Lung (tissue), 12 donors: ENCODE data around the gene EIF4A2. TPM values are rescaled to one million over a fixed set of nuclear protein-coding genes. Genes with fewer than 3 reads are reported as not detected.
A peak's percentile ranks its signal among the peaks of the same experiment; 100 is the strongest.
"Not testable (repeated sequence)": the region's sequence is repeated elsewhere in the genome, so short reads cannot be mapped to it uniquely, and the experiment has no call there.

ENCODE experiments used
- ATAC-seq: fragments of 200-7000 bp; cut with Tn5 transposase; one replicate; pipeline ENCODE4 v1.9.1; 2020; ENCODE audit warnings: moderate number of reproducible peaks; ENCODE audit not compliant: insufficient read depth, low FRiP score
- DNase-seq, 3 donors: peaks; one replicate each; pipeline ENCODE4 v3.0.0-alpha.2; 2013 to 2017
- H3K27ac ChIP-seq, 2 donors: one replicate each; pipeline ENCODE4 v1.5.1; 2013; ENCODE audit warnings: mild to moderate bottlenecking in 2 of 2, moderate library complexity in 2 of 2, control low read depth in 1 of 2, inconsistent platforms in 1 of 2, low read depth in 1 of 2, low read length in 1 of 2
- H3K27me3 ChIP-seq, 3 donors: one replicate each; pipeline ENCODE4 v1.5.1; 2013; ENCODE audit warnings: low read length in 2 of 3; ENCODE audit not compliant: control insufficient read depth in 3 of 3, insufficient read depth in 3 of 3
- H3K36me3 ChIP-seq, 4 donors: one replicate each; pipeline ENCODE4 v1.5.1; 2013; ENCODE audit warnings: low read length in 4 of 4, mild to moderate bottlenecking in 1 of 4, moderate library complexity in 1 of 4; ENCODE audit not compliant: control insufficient read depth in 4 of 4, insufficient read depth in 4 of 4
- H3K4me1 ChIP-seq, 5 donors: one replicate each; pipeline ENCODE4 v1.5.1; 2013; ENCODE audit warnings: low read length in 5 of 5, mild to moderate bottlenecking in 2 of 5, moderate library complexity in 1 of 5; ENCODE audit not compliant: control insufficient read depth in 5 of 5, insufficient read depth in 5 of 5
- H3K4me3 ChIP-seq: one replicate; pipeline ENCODE4 v1.5.1; 2013; ENCODE audit warnings: mild to moderate bottlenecking, control low read depth, moderate library complexity
- H3K9ac ChIP-seq, 2 donors: one replicate each; pipeline ENCODE4 v1.5.1; 2013; ENCODE audit warnings: low read length in 2 of 2, control low read depth in 1 of 2; ENCODE audit not compliant: insufficient read depth in 1 of 2
- H3K9me3 ChIP-seq, 4 donors: one replicate each; pipeline ENCODE4 v1.5.1; 2013; ENCODE audit warnings: low read length in 3 of 4, mild to moderate bottlenecking in 1 of 4, moderate library complexity in 1 of 4; ENCODE audit not compliant: control insufficient read depth in 4 of 4, insufficient read depth in 3 of 4
- WGBS, 2 donors: extraction: QIAGEN DNeasy Blood & Tissue Kit; methylation state at CpG; one replicate each; pipeline ENCODE4 v1.1.7; 2013; 5-methylcytosine and 5-hydroxymethylcytosine counted together
- polyA plus RNA-seq, 2 donors: library from polyadenylated mRNA; stranded (reverse); fragments of 200-250 nt; gene quantifications; one replicate each; pipeline ENCODE4 v1.2.1, GENCODE V29; 2013
- total RNA-seq, 2 donors: library from RNA; depleted of rRNA in 1 of 2; stranded (reverse); fragments of >200 nt in 1 of 2; gene quantifications; one replicate each; pipeline ENCODE4 v1.2.1, GENCODE V29; 2014 to 2021
- TF ChIP-seq, protein P1 (sequence below): IDR thresholded peaks from 2 replicates; pipeline ENCODE4 v1.5.1; 2012; ENCODE audit warnings: mild to moderate bottlenecking; ENCODE audit errors: control extremely low read depth, extremely low read depth
- donor health status: control.
- donor health status: control.
- donor health status: Bipolar disorder and iron deficiency.
- donor health status: healthy.
- donor health status: DM: yes; HTN: yes; CAD: no.

The EIF4A2 gene
- total and polyA plus RNA-seq, 4 donors, result 235 to 683 (median 312) TPM

DNA sequence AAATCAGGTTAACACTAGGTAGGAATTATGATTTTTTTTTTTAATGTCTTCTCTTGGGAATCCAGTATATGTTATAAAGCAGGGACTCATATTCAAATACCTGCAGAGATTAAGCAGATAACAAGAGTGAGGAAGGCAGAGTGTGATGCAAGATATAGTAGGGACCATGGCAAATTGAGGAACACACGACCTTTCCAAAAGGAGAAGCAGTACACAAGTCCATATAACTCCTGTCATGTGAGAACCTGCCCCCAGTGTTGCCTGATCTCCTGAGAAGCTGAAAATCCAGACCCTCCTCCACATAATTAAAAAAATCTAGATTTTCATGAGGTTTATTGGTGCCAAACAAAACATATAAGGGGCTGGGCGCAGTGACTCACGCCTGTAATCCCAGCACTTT, 19.3 kb downstream of the EIF4A2 start:
- Histone ChIP-seq H3K9ac (no peak overlapping the region), H3K27ac (no peak overlapping the region), H3K36me3 (peaks cover 4 to 10% (median 5%) of the 10 kb centered on the region in 4 donors), H3K9me3 (no peaks in the 10 kb centered on the region), H3K4me3 (no peak overlapping the region), H3K27me3 (no peaks in the 10 kb centered on the region), H3K4me1 (peaks cover 0 to 10% (median 3%) of the 10 kb centered on the region in 5 donors)
- ATAC-seq, result no peak
- TF ChIP-seq, protein P1, sequence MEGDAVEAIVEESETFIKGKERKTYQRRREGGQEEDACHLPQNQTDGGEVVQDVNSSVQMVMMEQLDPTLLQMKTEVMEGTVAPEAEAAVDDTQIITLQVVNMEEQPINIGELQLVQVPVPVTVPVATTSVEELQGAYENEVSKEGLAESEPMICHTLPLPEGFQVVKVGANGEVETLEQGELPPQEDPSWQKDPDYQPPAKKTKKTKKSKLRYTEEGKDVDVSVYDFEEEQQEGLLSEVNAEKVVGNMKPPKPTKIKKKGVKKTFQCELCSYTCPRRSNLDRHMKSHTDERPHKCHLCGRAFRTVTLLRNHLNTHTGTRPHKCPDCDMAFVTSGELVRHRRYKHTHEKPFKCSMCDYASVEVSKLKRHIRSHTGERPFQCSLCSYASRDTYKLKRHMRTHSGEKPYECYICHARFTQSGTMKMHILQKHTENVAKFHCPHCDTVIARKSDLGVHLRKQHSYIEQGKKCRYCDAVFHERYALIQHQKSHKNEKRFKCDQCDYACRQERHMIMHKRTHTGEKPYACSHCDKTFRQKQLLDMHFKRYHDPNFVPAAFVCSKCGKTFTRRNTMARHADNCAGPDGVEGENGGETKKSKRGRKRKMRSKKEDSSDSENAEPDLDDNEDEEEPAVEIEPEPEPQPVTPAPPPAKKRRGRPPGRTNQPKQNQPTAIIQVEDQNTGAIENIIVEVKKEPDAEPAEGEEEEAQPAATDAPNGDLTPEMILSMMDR, result no peak
- no peak for DNase-seq
- WGBS, 2 donors, result 77 to 91% methylated on average over 3 of the region's 3 CpGs

DNA sequence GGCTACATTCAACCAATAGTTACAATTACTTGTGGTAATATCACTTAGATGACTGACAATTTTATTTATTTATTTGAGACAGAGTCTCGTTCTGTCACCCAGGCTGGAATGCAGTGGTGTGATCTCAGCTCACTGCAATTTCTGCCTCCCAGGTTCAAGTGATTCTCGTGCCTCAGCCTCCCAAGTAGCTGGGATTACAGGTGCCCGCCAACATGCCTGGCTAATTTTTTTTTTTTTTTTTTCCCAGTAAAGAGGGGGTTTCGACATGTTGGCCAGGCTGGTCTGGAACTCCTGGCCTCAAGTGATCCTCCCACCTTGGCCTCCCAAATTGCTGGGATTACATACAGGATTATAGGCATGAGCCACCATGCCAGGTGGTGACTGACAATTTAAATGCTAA, 20.1 kb downstream of the EIF4A2 start:
- H3K27ac ChIP-seq, ATAC-seq, H3K36me3 ChIP-seq, DNase-seq, H3K9me3 ChIP-seq, H3K4me3 ChIP-seq, H3K27me3 ChIP-seq, H3K9ac ChIP-seq: not testable (repeated sequence)
- WGBS, 2 donors, result 93 to 94% methylated on average over 4 of the region's 4 CpGs
- peaks cover 0 to 10% (median 3%) of the 10 kb centered on the region in 5 donors for H3K4me1 ChIP-seq

DNA sequence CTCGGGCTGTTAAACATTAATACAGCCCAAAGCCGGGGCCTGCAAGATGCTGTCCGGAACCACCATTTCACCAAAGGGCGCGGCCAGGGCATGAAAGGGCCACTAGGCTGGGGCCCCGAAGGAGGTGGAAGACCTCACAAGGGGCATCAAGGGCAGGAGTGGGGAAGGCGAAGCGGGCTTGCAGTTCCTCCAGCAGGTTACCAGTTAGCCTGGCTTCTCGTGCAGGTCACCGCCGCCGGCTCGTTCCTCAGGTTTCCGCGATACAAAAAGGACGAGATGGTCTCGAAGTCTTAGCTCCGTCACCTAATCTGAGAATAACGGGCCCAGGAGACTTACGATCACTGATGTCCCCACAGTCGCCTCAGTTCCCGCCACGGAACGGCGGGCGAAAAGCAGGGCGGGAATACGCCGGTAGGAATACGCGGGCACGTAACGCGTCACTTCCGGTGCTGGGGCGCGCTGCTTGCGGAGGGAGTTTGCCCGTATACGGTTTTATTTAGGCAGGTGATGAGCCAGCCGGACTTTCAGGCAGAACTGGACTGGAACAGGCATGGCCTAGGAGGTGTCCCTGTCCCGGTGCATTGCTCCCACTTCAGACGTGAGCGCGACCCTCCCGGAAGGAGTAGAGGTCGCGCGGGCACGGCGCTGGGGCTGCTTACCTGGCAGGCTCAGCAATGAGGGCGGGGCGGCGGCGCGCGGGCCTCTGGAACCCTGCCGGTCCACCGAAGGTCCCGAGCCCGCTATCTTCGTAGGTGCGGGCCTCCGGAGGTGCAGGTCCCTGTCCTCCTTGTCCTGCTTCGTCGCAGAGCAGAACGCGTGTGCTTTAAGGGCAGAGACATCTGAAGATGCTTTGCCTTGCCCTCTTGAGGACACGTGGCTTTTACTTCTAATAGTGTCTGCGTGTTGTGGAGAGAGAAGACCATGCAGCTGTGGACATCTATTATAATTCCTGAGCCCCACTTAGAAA, 23.0 kb downstream of the EIF4A2 start, which contains the start of gene RFC4:
TSS of gene RFC4 (minus strand) at position 394 of the 967 bp plus-strand sequence. CDS start 1,769 bp downstream, outside the sequence.
- Histone ChIP-seq H3K9me3 (no peaks in the 10 kb centered on the region), H3K4me3 (peak within 1 kb of the TSS; percentile 84), H3K36me3 (peaks cover 0 to 4% (median 1%) of the 10 kb centered on the region in 4 donors), H3K27ac (peak within 1 kb of the TSS; percentile 91), H3K9ac (peak within 1 kb of the TSS; percentile 84 to 86), H3K27me3 (no peaks in the 10 kb centered on the region), H3K4me1 (peaks cover 0 to 10% (median 3%) of the 10 kb centered on the region in 5 donors)
- ATAC-seq (peak; percentile 95), DNase-seq (peak; percentile 86 to 89 (median 88))
- WGBS, 2 donors, result 0 to 1% methylated on average over 68 to 70 of the region's 70 CpGs
- TF ChIP-seq, protein P1, result no peak

DNA sequence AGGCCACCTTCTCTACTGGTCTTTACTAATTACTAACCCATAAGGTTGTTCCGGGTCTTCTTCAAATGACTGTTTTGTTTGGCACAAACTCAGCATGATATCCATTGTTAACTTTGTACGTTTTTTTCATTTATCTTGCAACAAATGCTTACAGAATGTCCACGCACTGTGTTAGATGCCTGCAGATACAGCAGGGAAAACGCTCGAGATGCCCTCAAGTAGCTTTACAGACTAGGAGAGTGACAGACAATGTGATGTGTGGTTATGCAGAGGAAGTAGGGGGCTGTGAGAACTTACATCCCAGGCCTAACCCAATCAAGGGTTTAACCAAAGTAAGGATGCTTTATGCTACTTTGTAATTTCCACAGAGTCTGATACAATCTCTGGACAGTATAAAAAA, 23.9 kb downstream of the EIF4A2 start:
- H3K9ac ChIP-seq, result no peak overlapping the region
- no peak for ATAC-seq
- WGBS, 2 donors, result 41 to 45% methylated on average over 5 of the region's 5 CpGs
- no peaks in the 10 kb centered on the region for H3K27me3 ChIP-seq
- TF ChIP-seq, protein P1, result no peak
- no peak for DNase-seq
- H3K9me3 ChIP-seq, result no peaks in the 10 kb centered on the region
- H3K27ac ChIP-seq, result no peak overlapping the region
- H3K4me3 ChIP-seq, result no peak overlapping the region
- H3K4me1 ChIP-seq, result peaks cover 0 to 10% (median 3%) of the 10 kb centered on the region in 5 donors
- H3K36me3 ChIP-seq, result peaks cover 0 to 4% (median 1%) of the 10 kb centered on the region in 4 donors
